T-helper 1 cell treated with Interleukin-12 subunit alpha and Interleukin-12 subunit beta and Interleukin-4 antibody, amounts not matched to agents 30 μg/mL and 1 μg/mL, for 36 hours (primary cell): Measurements from ENCODE around the gene CD163.
"Not testable (repeated sequence)": the region's sequence is repeated elsewhere in the genome, so short reads cannot be mapped to it uniquely, and the experiment has no call there.

Source experiments
- H3K27ac Mint-ChIP-seq: one replicate; pipeline ENCODE4 v1.8.0; 2021; ENCODE audit warnings: mild to moderate bottlenecking, mixed read lengths
- H3K27me3 Mint-ChIP-seq: one replicate; pipeline ENCODE4 v1.8.0; 2021; ENCODE audit warnings: low read depth, mixed read lengths
- H3K36me3 Mint-ChIP-seq: one replicate; pipeline ENCODE4 v1.8.0; 2021; ENCODE audit warnings: low read depth, mixed read lengths
- H3K4me1 Mint-ChIP-seq: one replicate; pipeline ENCODE4 v1.8.0; 2021; ENCODE audit warnings: low read depth, mixed read lengths
- H3K4me3 Mint-ChIP-seq: one replicate; pipeline ENCODE4 v1.8.0; 2021; ENCODE audit warnings: mild to moderate bottlenecking, moderate library complexity, mixed read lengths
- H3K9me3 Mint-ChIP-seq: one replicate; pipeline ENCODE4 v1.8.0; 2021; ENCODE audit warnings: mixed read lengths

The CD163 gene

DNA sequence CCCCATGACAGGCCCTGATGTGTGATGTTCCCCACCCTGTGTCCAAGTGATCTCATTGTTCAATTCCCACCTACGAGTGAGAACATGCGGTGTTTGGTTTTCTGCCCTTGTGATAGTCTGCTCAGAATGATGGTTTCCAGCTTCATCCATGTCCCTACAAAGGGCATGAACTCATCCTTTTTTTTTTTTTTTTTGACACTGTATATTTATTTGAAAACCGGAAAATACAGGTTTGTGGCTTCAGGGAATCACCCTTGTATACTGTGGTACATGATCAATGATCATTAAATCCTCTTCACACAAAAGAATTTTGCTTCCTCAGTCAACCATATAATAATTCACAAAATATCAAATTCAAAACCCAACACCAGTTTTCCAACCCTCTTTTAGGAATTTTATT, 66.1 kb downstream of the CD163 start:
- not testable (repeated sequence) for H3K27ac Mint-ChIP-seq, H3K36me3 Mint-ChIP-seq, H3K9me3 Mint-ChIP-seq, H3K4me3 Mint-ChIP-seq, H3K4me1 Mint-ChIP-seq
- peaks cover 41% of the 10 kb centered on the region for H3K27me3 Mint-ChIP-seq

DNA sequence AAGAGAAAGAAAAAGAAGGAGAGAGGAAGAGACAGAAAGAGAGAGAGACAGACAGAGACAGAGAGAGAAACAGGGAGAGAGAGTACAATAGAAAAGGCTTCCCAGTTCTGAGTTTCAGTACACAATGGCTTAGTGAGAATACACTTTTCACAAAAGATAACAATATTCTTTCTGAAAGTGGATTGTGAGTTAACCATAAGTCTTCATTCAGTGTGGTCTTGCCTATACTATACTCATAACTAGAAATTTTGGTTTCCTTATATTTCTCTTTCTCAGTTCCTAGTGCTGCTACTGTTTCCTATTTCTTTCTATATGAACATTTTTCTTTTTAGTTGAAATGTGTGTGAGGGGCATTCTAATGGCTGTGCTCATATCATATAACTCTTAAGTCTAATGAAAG, 68.9 kb downstream of the CD163 start:
- peaks cover 22% of the 10 kb centered on the region for H3K27me3 Mint-ChIP-seq
- H3K36me3 Mint-ChIP-seq, result no peaks in the 10 kb centered on the region
- H3K9me3 Mint-ChIP-seq, result peaks cover 3% of the 10 kb centered on the region
- peaks cover under 1% of the 10 kb centered on the region for H3K4me1 Mint-ChIP-seq
- no peak overlapping the region for H3K4me3 Mint-ChIP-seq
- no peak overlapping the region for H3K27ac Mint-ChIP-seq

DNA sequence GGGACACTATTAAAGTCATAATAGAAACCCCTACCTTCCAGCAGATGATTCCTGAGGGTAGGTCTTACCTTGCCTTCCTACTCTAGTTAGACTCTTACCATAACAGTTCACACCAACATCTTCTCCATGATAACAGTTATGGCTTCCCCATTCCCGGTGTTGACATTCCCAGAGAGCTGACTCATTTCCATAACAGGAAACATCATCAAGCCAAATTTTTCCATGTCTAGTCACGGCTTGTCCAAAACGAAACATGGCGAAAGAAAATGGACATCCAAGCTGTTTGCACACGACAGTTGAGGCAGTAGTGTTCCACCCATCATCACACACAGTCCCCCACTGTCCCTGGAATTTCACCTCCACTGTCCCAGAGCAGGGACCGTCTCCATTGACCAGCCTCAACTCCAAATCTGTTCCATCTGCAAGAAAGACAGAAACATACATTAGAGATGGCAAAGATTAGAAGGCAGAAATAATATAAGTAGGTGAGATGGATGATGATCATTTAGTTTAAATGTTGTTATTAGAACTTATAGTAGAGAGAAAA, 70.2 kb downstream of the CD163 start:
- Mint-ChIP-seq H3K27me3 (peaks cover 17% of the 10 kb centered on the region), H3K4me3 (no peak overlapping the region), H3K36me3 (no peaks in the 10 kb centered on the region), H3K9me3 (no peaks in the 10 kb centered on the region), H3K4me1 (no peaks in the 10 kb centered on the region), H3K27ac (no peak overlapping the region)

DNA sequence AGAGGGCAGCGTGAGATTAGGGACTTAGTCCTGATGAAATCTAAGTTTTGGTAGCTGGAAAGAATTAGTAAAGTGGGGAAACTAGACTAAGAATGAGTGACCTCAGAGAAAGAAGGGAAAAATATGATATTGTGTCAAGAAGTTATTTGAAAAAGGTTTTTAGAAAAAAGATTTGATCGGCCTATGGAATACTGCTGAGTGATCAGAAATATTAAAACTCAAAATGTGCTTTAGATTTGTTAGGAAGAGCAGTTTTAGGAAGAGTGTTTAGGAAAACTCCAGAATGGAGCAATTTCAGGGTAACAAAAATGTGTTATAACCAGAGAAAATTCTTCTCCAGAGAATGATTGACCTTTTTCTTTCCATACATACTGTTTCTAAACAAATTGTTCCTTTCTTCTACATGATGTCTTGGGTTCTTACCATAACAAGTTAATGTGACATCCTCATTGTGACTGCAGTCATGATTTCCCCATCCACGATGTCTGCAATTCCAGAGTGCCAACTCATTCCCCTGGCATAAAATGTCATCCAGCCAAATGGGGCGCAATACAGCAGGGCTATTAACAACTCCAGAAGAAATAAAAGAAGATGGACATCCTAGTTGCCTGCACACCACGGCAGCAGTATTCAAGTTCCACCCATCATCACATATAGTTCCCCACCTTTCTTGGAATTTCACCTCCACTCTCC, 71.4 kb downstream of the CD163 start:
- no peak overlapping the region for H3K4me3 Mint-ChIP-seq
- peaks cover 12% of the 10 kb centered on the region for H3K27me3 Mint-ChIP-seq
- no peaks in the 10 kb centered on the region for H3K4me1 Mint-ChIP-seq
- no peaks in the 10 kb centered on the region for H3K9me3 Mint-ChIP-seq
- H3K36me3 Mint-ChIP-seq, result no peaks in the 10 kb centered on the region
- no peak overlapping the region for H3K27ac Mint-ChIP-seq
